Uterus (tissue), 4 donors: ENCODE measurements around the gene ZMYND19. TPM values are rescaled to one million over a fixed set of nuclear protein-coding genes. Genes with fewer than 3 reads are reported as not detected.

ENCODE experiments used
- DNase-seq, 2 donors: peaks; one replicate each; pipeline ENCODE4 v3.0.0-alpha.2; 2019 to 2020
- H3K27ac ChIP-seq, 2 donors: fragments of 200-600 bp; sonication (generic); 1 replicate in 1 of 2; 2 replicates in 1 of 2; pipeline ENCODE4 v1.5.1; 2016 to 2018
- H3K27me3 ChIP-seq, 2 donors: fragments of 200-600 bp; sonication (generic); one replicate each; pipeline ENCODE4 v1.5.1; 2018 to 2019; ENCODE audit warnings: control low read depth in 1 of 2
- H3K36me3 ChIP-seq, 2 donors: fragments of 200-600 bp; sonication (generic); one replicate each; pipeline ENCODE4 v1.5.1; 2019; ENCODE audit warnings: control low read depth in 1 of 2
- H3K4me1 ChIP-seq, 2 donors: fragments of 200-600 bp; sonication (generic); one replicate each; pipeline ENCODE4 v1.5.1; 2018 to 2019; ENCODE audit warnings: control low read depth in 1 of 2
- H3K4me3 ChIP-seq, 2 donors: fragments of 200-600 bp; sonication (generic); 1 replicate in 1 of 2; 2 replicates in 1 of 2; pipeline ENCODE4 v1.5.1; 2018 to 2019; ENCODE audit warnings: mild to moderate bottlenecking in 1 of 2
- H3K9me3 ChIP-seq, 2 donors: fragments of 200-600 bp; sonication (generic); one replicate each; pipeline ENCODE4 v1.5.1; 2019; ENCODE audit warnings: control low read depth in 1 of 2
- POLR2A ChIP-seq, 2 donors: fragments of 450-650 bp; IDR thresholded peaks; one replicate each; pipeline ENCODE4 v1.6.1; 2016; ENCODE audit warnings: antibody characterized with exemption in 2 of 2, mild to moderate bottlenecking in 1 of 2, moderate library complexity in 1 of 2
- intact Hi-C: fragments of 100-400 bp; cut with DNase I; formaldehyde crosslinking; loops from one replicate; pipeline ENCODE4 v1.15.1; 2023; ENCODE audit warnings: low total_unique reads
- total RNA-seq, 4 donors: library from RNA; depleted of rRNA in 3 of 4; stranded (reverse); fragments of >200 nt in 3 of 4; gene quantifications; one replicate each; pipeline versions ENCODE4 v1.1.0 to v1.2.4, GENCODE V29; 2014 to 2023
- TF ChIP-seq, protein P1 (sequence below), 4 experiments: fragments of 200-600 bp in 2 of 4; fragments of 450-650 bp in 2 of 4; sonication (generic) in 2 of 4; IDR thresholded peaks; one replicate each; pipeline ENCODE4 v1.5.1; 2016 to 2019; ENCODE audit warnings: antibody characterized with exemption in 4 of 4, mild to moderate bottlenecking in 2 of 4, moderate library complexity in 1 of 4
- donor health status: DM: yes; HTN: yes; CAD: no.

Gene ZMYND19
- total RNA-seq, 4 donors from 2014 or later = 14.7 to 26.4 (median 16.3) TPM

DNA sequence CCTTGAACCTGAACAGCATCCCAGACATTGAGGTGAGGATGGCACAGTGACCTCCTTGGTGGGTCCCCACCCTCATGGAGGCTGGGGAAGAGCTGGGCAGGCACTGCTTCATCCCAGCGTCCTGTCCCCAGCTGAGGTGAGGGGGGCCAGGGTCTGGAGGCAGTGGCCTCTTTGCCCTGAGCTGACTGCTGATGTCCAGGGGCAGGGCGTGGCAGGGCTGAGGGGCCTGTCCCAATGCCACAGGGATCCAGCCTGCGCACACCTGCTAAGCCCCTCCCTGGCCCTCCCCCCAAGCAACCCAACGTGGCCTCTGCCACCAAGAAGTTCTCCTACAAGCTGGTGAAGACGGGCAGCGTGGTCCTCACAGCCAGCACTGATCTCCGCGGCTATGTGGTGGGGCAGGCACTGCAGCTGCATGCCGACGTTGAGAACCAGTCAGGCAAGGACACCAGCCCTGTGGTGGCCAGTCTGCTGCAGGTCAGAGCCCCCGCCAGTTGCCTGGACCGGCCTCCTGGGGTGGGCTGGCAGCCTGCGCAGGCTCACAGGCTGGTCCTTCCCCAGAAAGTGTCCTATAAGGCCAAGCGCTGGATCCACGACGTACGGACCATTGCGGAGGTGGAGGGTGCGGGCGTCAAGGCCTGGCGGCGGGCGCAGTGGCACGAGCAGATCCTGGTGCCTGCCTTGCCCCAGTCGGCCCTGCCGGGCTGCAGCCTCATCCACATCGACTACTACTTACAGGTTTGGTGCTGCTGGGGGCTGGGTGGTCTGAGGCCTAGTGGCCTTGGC, 23.6 kb upstream of the ZMYND19 start:
- DNase-seq = no peak
- no peaks in the 10 kb centered on the region for H3K9me3 ChIP-seq
- H3K27ac ChIP-seq = no peak overlapping the region
- no peak overlapping the region for H3K4me3 ChIP-seq
- H3K4me1 ChIP-seq = peaks cover 0 to 7% of the 10 kb centered on the region in 2 donors
- intact Hi-C loops = no loop called here
- TF ChIP-seq, protein P1, sequence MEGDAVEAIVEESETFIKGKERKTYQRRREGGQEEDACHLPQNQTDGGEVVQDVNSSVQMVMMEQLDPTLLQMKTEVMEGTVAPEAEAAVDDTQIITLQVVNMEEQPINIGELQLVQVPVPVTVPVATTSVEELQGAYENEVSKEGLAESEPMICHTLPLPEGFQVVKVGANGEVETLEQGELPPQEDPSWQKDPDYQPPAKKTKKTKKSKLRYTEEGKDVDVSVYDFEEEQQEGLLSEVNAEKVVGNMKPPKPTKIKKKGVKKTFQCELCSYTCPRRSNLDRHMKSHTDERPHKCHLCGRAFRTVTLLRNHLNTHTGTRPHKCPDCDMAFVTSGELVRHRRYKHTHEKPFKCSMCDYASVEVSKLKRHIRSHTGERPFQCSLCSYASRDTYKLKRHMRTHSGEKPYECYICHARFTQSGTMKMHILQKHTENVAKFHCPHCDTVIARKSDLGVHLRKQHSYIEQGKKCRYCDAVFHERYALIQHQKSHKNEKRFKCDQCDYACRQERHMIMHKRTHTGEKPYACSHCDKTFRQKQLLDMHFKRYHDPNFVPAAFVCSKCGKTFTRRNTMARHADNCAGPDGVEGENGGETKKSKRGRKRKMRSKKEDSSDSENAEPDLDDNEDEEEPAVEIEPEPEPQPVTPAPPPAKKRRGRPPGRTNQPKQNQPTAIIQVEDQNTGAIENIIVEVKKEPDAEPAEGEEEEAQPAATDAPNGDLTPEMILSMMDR (IDR thresholded peaks at IDR 0.05) = no peak
- no peak for TF ChIP-seq POLR2A (IDR thresholded peaks at IDR 0.05)
- no peaks in the 10 kb centered on the region for H3K36me3 ChIP-seq
- no peaks in the 10 kb centered on the region for H3K27me3 ChIP-seq

DNA sequence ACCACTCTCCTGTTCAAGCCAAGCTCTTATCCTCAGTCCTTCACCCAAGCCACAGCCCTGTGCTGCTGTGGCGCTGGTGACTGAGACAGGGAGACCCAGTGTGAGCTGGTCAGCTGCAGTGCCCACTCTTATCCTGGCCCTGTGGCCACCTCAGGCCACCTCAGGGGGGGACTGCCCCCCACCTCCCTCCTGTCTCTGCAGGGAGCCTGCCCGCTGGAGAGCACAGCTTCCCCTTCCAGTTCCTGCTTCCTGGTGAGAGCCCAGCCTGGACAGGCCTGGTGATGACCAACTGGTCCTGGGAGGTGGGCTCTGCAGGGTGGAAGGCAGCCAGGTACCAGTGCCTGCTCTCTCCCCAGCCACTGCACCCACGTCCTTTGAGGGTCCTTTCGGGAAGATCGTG, 22.9 kb upstream of the ZMYND19 start:
- no peak for TF ChIP-seq POLR2A (IDR thresholded peaks at IDR 0.05)
- TF ChIP-seq, protein P1 (IDR thresholded peaks at IDR 0.05) = no peak
- H3K36me3 ChIP-seq = no peaks in the 10 kb centered on the region
- no peak for DNase-seq
- H3K4me1 ChIP-seq = peaks cover 0 to 7% of the 10 kb centered on the region in 2 donors
- H3K27ac ChIP-seq = no peak overlapping the region
- intact Hi-C loops = no loop called here
- H3K9me3 ChIP-seq = no peaks in the 10 kb centered on the region
- H3K4me3 ChIP-seq = no peak overlapping the region
- no peaks in the 10 kb centered on the region for H3K27me3 ChIP-seq

DNA sequence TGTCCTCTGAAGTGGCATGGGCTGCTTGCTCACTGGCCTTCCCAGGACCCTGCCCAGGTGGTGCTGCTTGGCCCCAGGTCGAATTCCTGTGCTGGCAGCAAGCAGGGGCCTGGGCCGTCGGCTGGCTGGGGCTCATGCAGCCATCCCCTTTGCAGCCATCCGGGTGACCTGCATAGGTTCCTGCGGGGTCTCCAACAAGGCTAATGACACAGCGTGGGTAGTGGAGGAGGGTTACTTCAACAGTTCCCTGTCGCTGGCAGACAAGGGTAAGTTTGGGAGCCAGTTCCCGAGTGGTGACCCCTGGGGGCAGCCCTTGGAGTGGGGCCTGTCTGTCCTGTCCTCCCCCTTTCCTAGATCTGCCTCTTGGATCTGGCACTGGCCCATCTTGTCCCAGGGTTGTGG, 22.4 kb upstream of the ZMYND19 start:
- H3K36me3 ChIP-seq = no peaks in the 10 kb centered on the region
- no peak overlapping the region for H3K27ac ChIP-seq
- no peaks in the 10 kb centered on the region for H3K9me3 ChIP-seq
- intact Hi-C loops = no loop called here
- H3K4me3 ChIP-seq = no peak overlapping the region
- H3K27me3 ChIP-seq = no peaks in the 10 kb centered on the region
- TF ChIP-seq POLR2A (IDR thresholded peaks at IDR 0.05) = no peak
- TF ChIP-seq, protein P1 (IDR thresholded peaks at IDR 0.05) = no peak
- peaks cover 0 to 4% of the 10 kb centered on the region in 2 donors for H3K4me1 ChIP-seq
- DNase-seq = no peak

DNA sequence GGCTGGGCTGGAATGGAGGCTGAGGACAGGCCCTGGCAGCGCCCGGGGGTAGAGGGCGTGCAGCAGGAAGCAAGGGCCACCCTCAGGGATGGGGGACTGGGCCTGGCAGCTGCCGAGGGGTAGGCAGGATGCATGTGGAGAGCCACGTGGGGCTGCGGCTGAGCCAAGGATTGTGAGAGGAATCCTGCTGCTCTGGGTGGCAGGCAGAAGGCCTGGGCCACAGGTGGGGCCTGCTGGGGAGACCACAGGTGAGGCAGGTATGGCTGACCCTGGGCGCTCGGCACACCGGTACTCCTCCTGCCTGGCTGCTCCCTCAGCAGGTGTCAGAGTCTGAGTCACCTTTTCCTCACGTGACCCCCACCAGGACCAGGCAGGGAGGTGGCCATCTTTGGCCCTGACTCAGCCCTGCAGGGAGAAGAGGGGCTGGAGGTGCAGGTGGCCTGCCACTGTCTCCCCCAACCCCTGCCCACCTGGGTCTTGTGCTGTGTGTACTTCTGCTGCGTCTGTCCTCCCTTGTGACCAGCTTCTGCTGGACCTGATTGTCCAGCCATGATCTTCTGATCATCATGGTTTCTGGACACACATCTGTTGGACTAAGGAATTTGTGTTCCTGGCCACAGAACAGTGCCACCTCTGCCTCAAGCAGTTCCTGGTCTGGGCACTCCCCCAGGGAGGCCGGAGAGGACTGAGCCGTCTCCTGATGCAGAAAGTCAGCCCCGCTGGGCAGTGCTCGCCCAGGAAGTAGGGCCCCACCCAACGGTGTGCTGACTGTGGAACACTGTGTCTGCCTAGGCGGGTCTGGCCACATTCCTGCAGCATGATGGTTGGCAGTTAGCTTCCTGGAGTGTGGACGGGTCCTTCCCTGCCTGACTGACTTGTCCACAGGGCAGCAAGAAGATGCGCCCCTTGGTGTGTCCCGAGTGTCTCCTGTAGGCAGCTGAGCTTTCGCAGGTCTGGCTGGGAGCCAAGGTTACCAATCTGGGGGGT, 21.6 kb upstream of the ZMYND19 start:
- TF ChIP-seq POLR2A (IDR thresholded peaks at IDR 0.05) = peak in 1 of 2 donors; percentile 23
- TF ChIP-seq, protein P1 (IDR thresholded peaks at IDR 0.05) = no peak
- Histone ChIP-seq H3K36me3 (no peaks in the 10 kb centered on the region), H3K27ac (no peak overlapping the region), H3K4me1 (peaks cover 0 to 6% of the 10 kb centered on the region in 2 donors), H3K4me3 (no peak overlapping the region), H3K9me3 (no peaks in the 10 kb centered on the region), H3K27me3 (no peaks in the 10 kb centered on the region)
- intact Hi-C loops = no loop called here
- DNase-seq = peak in 1 of 2 donors; percentile 31
